ENCODE measurements around the gene PUDP.
A peak's percentile ranks its signal among the peaks of the same experiment; 100 is the strongest.

The PUDP gene

DNA sequence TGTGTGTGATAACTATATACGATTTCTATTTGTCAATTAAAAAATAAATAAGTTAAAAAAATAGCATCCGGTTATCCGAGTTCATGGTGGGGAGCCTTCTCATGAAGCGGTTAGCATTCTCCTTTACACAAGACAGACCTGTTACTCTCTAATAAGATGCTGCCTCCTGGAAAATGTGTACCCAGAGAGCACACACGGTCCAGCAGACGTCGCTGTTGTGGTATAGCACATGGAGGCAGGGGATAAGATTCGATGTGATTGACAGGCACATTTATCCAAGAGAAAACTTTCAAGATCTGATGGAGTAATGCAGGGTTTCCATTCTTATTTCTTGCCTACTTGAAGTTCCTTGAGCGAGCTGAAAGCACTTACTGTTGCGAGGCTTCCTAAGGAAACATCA lies 63.1 kb downstream of the PUDP start:
- no peaks in the 10 kb centered on the region for H3K27me3 ChIP-seq (ENCODE audit: insufficient read depth, low read length, poor library complexity)
- H3K23ac ChIP-seq (ENCODE audit: low read length) = no peak overlapping the region
- no peaks in the 10 kb centered on the region for H3K79me1 ChIP-seq (ENCODE audit: low read length)
- H3K9ac ChIP-seq (ENCODE audit: low read length) = no peak overlapping the region
- no peak overlapping the region for H3K56ac ChIP-seq (ENCODE audit: low read length)
- H3K18ac ChIP-seq (ENCODE audit: low read length) = no peak overlapping the region
- no peaks in the 10 kb centered on the region for H3K36me3 ChIP-seq (ENCODE audit: control insufficient read depth, insufficient read depth, low read length)
- no peak overlapping the region for H2BK15ac ChIP-seq (replicated peaks; ENCODE audit: low read depth)
- H3K27ac ChIP-seq (ENCODE audit: low read depth, low read length) = no peak overlapping the region
- H4K5ac ChIP-seq (ENCODE audit: low read length) = no peak overlapping the region
- no peak overlapping the region for H3K4ac ChIP-seq (ENCODE audit: low read depth, low read length)
- no peak for DNase-seq
- no peak overlapping the region for H2AK5ac ChIP-seq (ENCODE audit: low read length)
- no peak overlapping the region for H2BK120ac ChIP-seq (ENCODE audit: low read depth, low read length)
- no peak overlapping the region for H2BK5ac ChIP-seq (ENCODE audit: low read length)
- H3K79me2 ChIP-seq (ENCODE audit: control insufficient read depth, insufficient read depth, low read length) = no peaks in the 10 kb centered on the region
- no CpG with 5 or more reads among the region's 10 CpGs for WGBS (ENCODE audit: extremely low coverage, insufficient coverage, low lambda C conversion rate)
- no peak overlapping the region for H3K4me2 ChIP-seq (ENCODE audit: low read length)
- no peak overlapping the region for H4K8ac ChIP-seq (ENCODE audit: low read depth, low read length)
- H3K4me3 ChIP-seq (ENCODE audit: low read length) = no peak overlapping the region
- peaks cover 4% of the 10 kb centered on the region for H3K4me1 ChIP-seq (ENCODE audit: control insufficient read depth, low read depth, low read length)

- Histone ChIP-seq H3K27me3 (ENCODE audit: insufficient read depth, low read length, poor library complexity) (no peaks in the 10 kb centered on the region), H2BK5ac (ENCODE audit: low read length) (no peak overlapping the region), H2BK15ac (replicated peaks; ENCODE audit: low read depth) (no peak overlapping the region), H2BK120ac (ENCODE audit: low read depth, low read length) (no peak overlapping the region), H2AK5ac (ENCODE audit: low read length) (no peak overlapping the region), H3K36me3 (ENCODE audit: control insufficient read depth, insufficient read depth, low read length) (no peaks in the 10 kb centered on the region), H3K4me1 (ENCODE audit: control insufficient read depth, low read depth, low read length) (peaks cover 4% of the 10 kb centered on the region), H3K27ac (ENCODE audit: low read depth, low read length) (no peak overlapping the region), H3K56ac (ENCODE audit: low read length) (no peak overlapping the region), H3K79me2 (ENCODE audit: control insufficient read depth, insufficient read depth, low read length) (no peaks in the 10 kb centered on the region), H3K4me2 (ENCODE audit: low read length) (no peak overlapping the region), H4K8ac (ENCODE audit: low read depth, low read length) (no peak overlapping the region), H3K4ac (ENCODE audit: low read depth, low read length) (no peak overlapping the region), H3K18ac (ENCODE audit: low read length) (no peak overlapping the region), H3K79me1 (ENCODE audit: low read length) (no peaks in the 10 kb centered on the region), H3K23ac (ENCODE audit: low read length) (no peak overlapping the region), H3K4me3 (ENCODE audit: low read length) (no peak overlapping the region), H4K5ac (ENCODE audit: low read length) (no peak overlapping the region), H3K9ac (ENCODE audit: low read length) (no peak overlapping the region)
- DNase-seq = peak; percentile 59
- no CpG with 5 or more reads among the region's 21 CpGs for WGBS (ENCODE audit: extremely low coverage, insufficient coverage, low lambda C conversion rate)
Observed at GRCh38 chrX:7083468-7084396, 64.2 kb downstream of the PUDP start.

DNA sequence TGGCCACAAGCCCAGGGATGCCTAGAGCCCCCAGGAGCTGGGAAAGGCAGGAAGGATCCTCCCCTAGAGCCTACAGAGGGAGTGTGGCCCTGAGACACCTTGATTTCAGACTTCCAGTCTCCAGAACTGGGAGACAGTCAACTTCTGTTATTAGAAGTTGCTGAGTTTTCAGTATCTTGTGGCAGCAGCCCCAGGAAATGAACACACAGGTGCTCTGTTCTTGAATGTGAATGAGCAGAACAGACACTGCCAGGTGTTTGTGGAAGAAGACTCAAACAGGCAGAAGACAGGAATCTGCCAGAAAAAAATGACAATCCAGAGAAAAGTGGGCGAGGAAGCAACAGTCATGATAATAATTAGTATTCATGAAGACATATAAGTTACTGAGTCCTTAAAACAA lies 64.9 kb downstream of the PUDP start:
- no CpG with 5 or more reads among the region's 1 CpG for WGBS (ENCODE audit: extremely low coverage, insufficient coverage, low lambda C conversion rate)
- Histone ChIP-seq H2BK15ac (replicated peaks; ENCODE audit: low read depth) (no peak overlapping the region), H2BK120ac (ENCODE audit: low read depth, low read length) (no peak overlapping the region), H3K23ac (ENCODE audit: low read length) (no peak overlapping the region), H3K56ac (ENCODE audit: low read length) (no peak overlapping the region), H4K8ac (ENCODE audit: low read depth, low read length) (no peak overlapping the region), H3K4ac (ENCODE audit: low read depth, low read length) (no peak overlapping the region), H3K9ac (ENCODE audit: low read length) (no peak overlapping the region), H2BK5ac (ENCODE audit: low read length) (no peak overlapping the region), H3K79me2 (ENCODE audit: control insufficient read depth, insufficient read depth, low read length) (no peaks in the 10 kb centered on the region), H3K79me1 (ENCODE audit: low read length) (no peaks in the 10 kb centered on the region), H3K27ac (ENCODE audit: low read depth, low read length) (no peak overlapping the region), H3K36me3 (ENCODE audit: control insufficient read depth, insufficient read depth, low read length) (no peaks in the 10 kb centered on the region), H3K4me3 (ENCODE audit: low read length) (no peak overlapping the region), H3K4me1 (ENCODE audit: control insufficient read depth, low read depth, low read length) (peaks cover 4% of the 10 kb centered on the region), H4K5ac (ENCODE audit: low read length) (no peak overlapping the region), H3K18ac (ENCODE audit: low read length) (no peak overlapping the region), H2AK5ac (ENCODE audit: low read length) (no peak overlapping the region), H3K27me3 (ENCODE audit: insufficient read depth, low read length, poor library complexity) (no peaks in the 10 kb centered on the region), H3K4me2 (ENCODE audit: low read length) (no peak overlapping the region)
- DNase-seq = no peak

DNA sequence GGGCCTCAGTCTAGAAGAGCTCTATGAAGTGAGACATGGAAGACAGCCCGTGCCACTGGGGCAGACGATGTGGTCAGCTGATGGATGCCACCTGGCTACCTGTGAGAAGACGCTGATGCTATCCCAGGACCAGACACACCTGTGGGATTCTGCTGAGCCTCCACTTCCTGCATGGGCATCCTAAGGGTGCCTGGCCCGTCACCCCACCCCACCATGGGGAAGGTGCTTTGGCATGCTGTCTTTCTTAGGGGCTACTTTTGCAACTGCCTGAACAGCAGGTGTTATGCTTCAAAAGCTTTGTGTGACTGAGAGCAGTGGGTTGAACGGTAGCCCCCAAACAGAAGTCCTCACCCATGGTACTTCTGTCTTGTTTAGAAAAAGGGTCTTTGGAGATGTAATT lies 65.4 kb downstream of the PUDP start:
- H3K36me3 ChIP-seq (ENCODE audit: control insufficient read depth, insufficient read depth, low read length) = no peaks in the 10 kb centered on the region
- no peak overlapping the region for H3K9ac ChIP-seq (ENCODE audit: low read length)
- H3K27ac ChIP-seq (ENCODE audit: low read depth, low read length) = no peak overlapping the region
- H3K4me1 ChIP-seq (ENCODE audit: control insufficient read depth, low read depth, low read length) = peaks cover 4% of the 10 kb centered on the region
- H4K8ac ChIP-seq (ENCODE audit: low read depth, low read length) = no peak overlapping the region
- H3K56ac ChIP-seq (ENCODE audit: low read length) = no peak overlapping the region
- WGBS (ENCODE audit: extremely low coverage, insufficient coverage, low lambda C conversion rate) = no CpG with 5 or more reads among the region's 5 CpGs
- no peak overlapping the region for H3K18ac ChIP-seq (ENCODE audit: low read length)
- no peak overlapping the region for H2BK5ac ChIP-seq (ENCODE audit: low read length)
- H3K4me3 ChIP-seq (ENCODE audit: low read length) = no peak overlapping the region
- H4K5ac ChIP-seq (ENCODE audit: low read length) = no peak overlapping the region
- no peaks in the 10 kb centered on the region for H3K79me1 ChIP-seq (ENCODE audit: low read length)
- H3K23ac ChIP-seq (ENCODE audit: low read length) = no peak overlapping the region
- H3K79me2 ChIP-seq (ENCODE audit: control insufficient read depth, insufficient read depth, low read length) = no peaks in the 10 kb centered on the region
- no peak overlapping the region for H3K4ac ChIP-seq (ENCODE audit: low read depth, low read length)
- no peak overlapping the region for H2AK5ac ChIP-seq (ENCODE audit: low read length)
- DNase-seq = no peak
- H2BK15ac ChIP-seq (replicated peaks; ENCODE audit: low read depth) = no peak overlapping the region
- no peaks in the 10 kb centered on the region for H3K27me3 ChIP-seq (ENCODE audit: insufficient read depth, low read length, poor library complexity)
- no peak overlapping the region for H3K4me2 ChIP-seq (ENCODE audit: low read length)
- H2BK120ac ChIP-seq (ENCODE audit: low read depth, low read length) = no peak overlapping the region

GRCh38 chrX:7077241-7078230 lies 70.4 kb downstream of the PUDP start:
- Histone ChIP-seq H2BK120ac (ENCODE audit: low read depth, low read length) (no peak overlapping the region), H4K8ac (ENCODE audit: low read depth, low read length) (no peak overlapping the region), H3K79me1 (ENCODE audit: low read length) (no peaks in the 10 kb centered on the region), H3K4me2 (ENCODE audit: low read length) (no peak overlapping the region), H3K4me3 (ENCODE audit: low read length) (no peak overlapping the region), H3K9ac (ENCODE audit: low read length) (no peak overlapping the region), H3K79me2 (ENCODE audit: control insufficient read depth, insufficient read depth, low read length) (no peaks in the 10 kb centered on the region), H3K4ac (ENCODE audit: low read depth, low read length) (no peak overlapping the region), H2BK5ac (ENCODE audit: low read length) (no peak overlapping the region), H3K27ac (ENCODE audit: low read depth, low read length) (no peak overlapping the region), H3K56ac (ENCODE audit: low read length) (no peak overlapping the region), H3K27me3 (ENCODE audit: insufficient read depth, low read length, poor library complexity) (no peaks in the 10 kb centered on the region), H2AK5ac (ENCODE audit: low read length) (no peak overlapping the region), H3K36me3 (ENCODE audit: control insufficient read depth, insufficient read depth, low read length) (no peaks in the 10 kb centered on the region), H2BK15ac (replicated peaks; ENCODE audit: low read depth) (no peak overlapping the region), H3K4me1 (ENCODE audit: control insufficient read depth, low read depth, low read length) (no peaks in the 10 kb centered on the region), H4K5ac (ENCODE audit: low read length) (no peak overlapping the region), H3K23ac (ENCODE audit: low read length) (no peak overlapping the region), H3K18ac (ENCODE audit: low read length) (no peak overlapping the region)
- no CpG with 5 or more reads among the region's 23 CpGs for WGBS (ENCODE audit: extremely low coverage, insufficient coverage, low lambda C conversion rate)
- DNase-seq = no peak
